ENCODE data around the gene PTPRN2.
"Not testable (repeated sequence)": the region's sequence is repeated elsewhere in the genome, so short reads cannot be mapped to it uniquely, and the experiment has no call there.

PTPRN2 gene

GRCh38 chr7:158255558-158255957 is 332.1 kb downstream of the PTPRN2 start:
- no peak overlapping the region for H3K4me3 ChIP-seq (ENCODE audit: low read depth, low read length)
- no peak for TF ChIP-seq CTCF (IDR thresholded peaks at IDR 0.05; ENCODE audit: low read depth, low read length)

GRCh38 chr7:158255156-158255555 is 332.5 kb downstream of the PTPRN2 start:
- H3K4me3 ChIP-seq (ENCODE audit: low read depth, low read length): no peak overlapping the region
- no peak for TF ChIP-seq CTCF (IDR thresholded peaks at IDR 0.05; ENCODE audit: low read depth, low read length)

GRCh38 chr7:158253670-158254045 is 334.0 kb downstream of the PTPRN2 start:
- not testable (repeated sequence) for H3K4me3 ChIP-seq (ENCODE audit: low read depth, low read length)

- H3K4me3 ChIP-seq (ENCODE audit: low read depth, low read length): no peak overlapping the region
- no peak for TF ChIP-seq CTCF (IDR thresholded peaks at IDR 0.05; ENCODE audit: low read depth, low read length)
Observed at GRCh38 chr7:158252837-158253669, 334.6 kb downstream of the PTPRN2 start.

GRCh38 chr7:158252081-158252836 is 335.4 kb downstream of the PTPRN2 start:
- TF ChIP-seq CTCF (IDR thresholded peaks at IDR 0.05; ENCODE audit: low read depth, low read length): no peak
- H3K4me3 ChIP-seq (ENCODE audit: low read depth, low read length): no peak overlapping the region

- H3K4me3 ChIP-seq (ENCODE audit: low read depth, low read length): no peak overlapping the region
Observed at GRCh38 chr7:158251061-158251965, 336.3 kb downstream of the PTPRN2 start.

More at GRCh38 chr7:158251061-158251965, 336.3 kb downstream of the PTPRN2 start:
- TF ChIP-seq CTCF (IDR thresholded peaks at IDR 0.05; ENCODE audit: low read depth, low read length): no peak

Measured in WI38 (cell line).